Coronary artery (tissue), 2 donors: ENCODE results near the gene PEDS1.
"Not testable (repeated sequence)": the region's sequence is repeated elsewhere in the genome, so short reads cannot be mapped to it uniquely, and the experiment has no call there.

Experiments
- DNase-seq: peaks from one replicate; pipeline ENCODE4 v3.0.0-alpha.2; 2017; ENCODE audit warnings: low spot score
- H3K27ac ChIP-seq, 2 donors: fragments of 200-600 bp; sonication (generic); one replicate each; pipeline ENCODE4 v1.5.1; 2016 to 2019
- H3K4me3 ChIP-seq: fragments of 200-600 bp; sonication (generic); 2 replicates; pipeline ENCODE4 v1.5.1; 2016; ENCODE audit warnings: mild to moderate bottlenecking, moderate library complexity
- TF ChIP-seq, protein P1 (sequence below): fragments of 200-600 bp; sonication (generic); IDR thresholded peaks from one replicate; pipeline ENCODE4 v1.5.1; 2019; ENCODE audit warnings: antibody characterized with exemption

PEDS1 gene

DNA sequence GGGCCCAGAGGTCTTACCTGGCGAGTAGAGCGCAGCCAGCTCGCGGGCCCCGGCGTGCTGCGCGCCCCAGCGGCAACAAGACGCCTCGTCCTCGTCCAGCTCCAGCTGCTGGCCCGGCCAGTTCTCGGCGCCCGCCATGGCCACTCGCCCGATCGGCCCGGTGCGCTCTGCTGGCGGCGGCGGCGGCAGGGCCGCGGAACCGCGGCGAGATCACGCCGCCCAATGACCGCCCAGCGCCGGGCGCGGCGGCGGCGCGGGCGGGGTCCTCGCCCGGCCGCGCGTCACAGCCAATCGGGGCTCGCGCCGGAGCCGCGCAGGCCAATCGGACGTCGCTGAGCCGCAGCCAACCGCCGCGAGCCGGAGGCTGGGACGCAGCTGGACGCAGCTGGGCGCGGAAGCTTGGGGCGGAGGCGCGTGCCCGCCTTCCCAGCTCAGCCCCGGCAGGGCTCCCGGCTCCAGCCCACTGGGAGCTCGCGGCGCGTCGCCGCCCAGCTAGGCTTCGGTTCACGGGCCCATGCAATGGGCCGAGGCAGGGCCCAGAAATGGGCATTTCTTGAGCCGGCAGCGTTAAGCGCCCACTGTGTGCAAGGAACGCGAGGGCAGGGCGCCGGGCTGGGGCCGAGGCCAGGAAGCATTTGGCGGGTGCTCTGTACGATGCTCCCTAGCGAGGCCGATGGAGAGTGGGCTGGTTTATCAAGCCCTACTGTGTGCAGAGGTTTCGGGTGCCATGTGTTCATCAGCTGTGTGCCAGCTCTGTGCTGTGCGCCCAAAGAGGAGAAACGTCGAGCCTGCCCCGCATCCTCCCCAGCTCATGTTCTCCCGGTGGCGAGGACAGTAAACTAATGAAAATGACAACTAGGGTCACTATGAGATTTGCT lies at the start of gene PEDS1:
Gene PEDS1, minus strand, starts transcription at position 224 of the 878 bp plus-strand sequence. Its CDS starts 86 bp downstream, at position 138.
- DNase-seq: peak; percentile 93
- TF ChIP-seq, protein P1, sequence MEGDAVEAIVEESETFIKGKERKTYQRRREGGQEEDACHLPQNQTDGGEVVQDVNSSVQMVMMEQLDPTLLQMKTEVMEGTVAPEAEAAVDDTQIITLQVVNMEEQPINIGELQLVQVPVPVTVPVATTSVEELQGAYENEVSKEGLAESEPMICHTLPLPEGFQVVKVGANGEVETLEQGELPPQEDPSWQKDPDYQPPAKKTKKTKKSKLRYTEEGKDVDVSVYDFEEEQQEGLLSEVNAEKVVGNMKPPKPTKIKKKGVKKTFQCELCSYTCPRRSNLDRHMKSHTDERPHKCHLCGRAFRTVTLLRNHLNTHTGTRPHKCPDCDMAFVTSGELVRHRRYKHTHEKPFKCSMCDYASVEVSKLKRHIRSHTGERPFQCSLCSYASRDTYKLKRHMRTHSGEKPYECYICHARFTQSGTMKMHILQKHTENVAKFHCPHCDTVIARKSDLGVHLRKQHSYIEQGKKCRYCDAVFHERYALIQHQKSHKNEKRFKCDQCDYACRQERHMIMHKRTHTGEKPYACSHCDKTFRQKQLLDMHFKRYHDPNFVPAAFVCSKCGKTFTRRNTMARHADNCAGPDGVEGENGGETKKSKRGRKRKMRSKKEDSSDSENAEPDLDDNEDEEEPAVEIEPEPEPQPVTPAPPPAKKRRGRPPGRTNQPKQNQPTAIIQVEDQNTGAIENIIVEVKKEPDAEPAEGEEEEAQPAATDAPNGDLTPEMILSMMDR: no peak
- Histone ChIP-seq H3K27ac (peak within 1 kb of the TSS; percentile 75 to 89), H3K4me3 (peak within 1 kb of the TSS; percentile 87)

DNA sequence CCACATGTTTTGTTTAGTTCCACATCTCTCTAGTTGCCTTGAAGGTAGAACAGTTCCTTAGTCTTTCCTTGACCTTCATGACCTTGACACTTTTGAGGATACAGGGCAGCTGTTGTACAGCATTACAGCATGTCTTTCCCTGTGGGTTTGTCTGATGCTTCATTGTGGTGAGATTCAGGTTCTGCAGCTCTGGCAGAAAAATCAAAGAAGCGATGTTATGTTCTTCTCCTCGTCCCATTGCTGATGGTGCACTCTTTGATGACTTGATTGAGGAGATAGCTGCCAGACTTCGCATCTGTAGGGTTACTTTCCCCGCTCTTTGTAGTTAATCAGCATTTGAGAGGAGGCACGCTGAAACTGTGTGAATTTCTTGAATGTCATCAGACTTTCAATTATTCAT lies 49.2 kb upstream of the PEDS1 start:
- Histone ChIP-seq H3K27ac (no peak overlapping the region), H3K4me3 (no peak overlapping the region)
- TF ChIP-seq, protein P1: no peak
- no peak for DNase-seq

DNA sequence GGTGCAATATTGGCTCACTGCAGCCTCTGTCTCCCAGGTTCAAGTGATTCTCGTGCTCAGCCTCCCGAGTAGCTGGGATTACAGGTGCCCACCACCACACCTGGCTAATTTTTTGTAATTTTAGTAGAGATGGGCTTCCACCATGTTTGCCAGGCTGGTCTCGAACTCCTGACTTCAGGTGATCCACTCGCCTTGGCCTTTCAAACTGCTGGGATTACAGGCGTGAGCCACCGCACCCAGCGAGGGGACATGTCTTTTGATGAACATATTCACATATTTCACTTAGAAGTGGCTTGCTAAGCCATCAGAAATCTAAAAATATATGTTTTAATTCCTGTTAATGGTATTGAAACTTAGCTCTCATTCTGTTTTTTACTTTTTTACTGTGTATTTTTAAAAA lies 48.2 kb upstream of the PEDS1 start:
- H3K4me3 ChIP-seq, H3K27ac ChIP-seq, DNase-seq: not testable (repeated sequence)

DNA sequence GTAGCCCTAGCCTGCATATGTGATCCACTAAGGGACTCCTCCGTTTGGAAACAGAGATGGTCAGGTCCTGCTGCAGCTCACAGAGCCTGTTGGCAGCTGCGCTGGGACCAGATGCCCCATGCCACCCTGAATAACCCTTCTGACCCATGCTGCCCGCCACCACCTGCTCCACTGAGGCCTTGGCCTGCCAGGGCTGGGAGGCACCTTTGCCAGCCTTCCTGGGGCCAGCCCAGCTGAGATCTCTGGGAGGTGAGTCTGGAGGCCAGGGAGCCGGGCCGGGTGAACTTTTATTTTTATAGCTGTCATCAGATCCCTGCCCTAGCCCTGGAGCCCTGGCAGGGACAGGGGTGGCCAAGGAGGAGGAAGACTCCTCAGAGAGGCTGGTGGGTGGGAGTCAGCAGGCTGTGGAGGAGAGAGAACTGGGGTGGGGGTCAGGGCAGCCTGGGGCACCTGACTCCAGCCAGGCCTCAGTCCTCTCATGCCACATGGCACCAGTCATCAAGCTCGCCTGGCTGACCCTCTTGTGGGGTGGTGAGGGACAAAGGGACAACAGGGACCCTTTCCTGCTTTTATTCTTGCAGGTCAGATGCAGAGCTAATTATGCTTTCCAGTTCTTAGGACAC lies 47.1 kb upstream of the PEDS1 start:
- no peak overlapping the region for H3K27ac ChIP-seq
- DNase-seq: no peak
- TF ChIP-seq, protein P1: no peak

DNA sequence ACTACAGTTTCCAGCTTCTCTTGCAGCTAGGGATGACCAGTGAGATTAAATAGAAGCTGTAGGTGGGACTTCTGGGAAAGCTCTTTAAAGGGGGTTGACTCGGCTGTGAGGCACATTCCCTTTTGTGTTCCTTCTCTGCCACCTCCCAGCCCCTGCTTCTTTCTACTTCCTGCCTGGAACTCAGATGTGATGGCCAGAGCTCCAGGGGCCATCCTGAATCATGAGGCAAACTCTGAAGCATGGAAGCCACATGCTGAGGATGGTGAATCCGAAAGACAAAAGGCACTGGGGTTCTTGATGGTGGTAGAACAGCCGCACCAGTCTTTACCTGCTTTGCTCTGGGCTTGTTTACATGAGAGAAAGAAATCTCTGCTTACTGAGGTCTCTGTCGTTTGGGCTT lies 46.2 kb upstream of the PEDS1 start:
- TF ChIP-seq, protein P1: no peak
- no peak overlapping the region for H3K27ac ChIP-seq
- no peak overlapping the region for H3K4me3 ChIP-seq
- DNase-seq: no peak

More for the DNA sequence above, 47.1 kb upstream of the PEDS1 start:
- H3K4me3 ChIP-seq: no peak overlapping the region

DNA sequence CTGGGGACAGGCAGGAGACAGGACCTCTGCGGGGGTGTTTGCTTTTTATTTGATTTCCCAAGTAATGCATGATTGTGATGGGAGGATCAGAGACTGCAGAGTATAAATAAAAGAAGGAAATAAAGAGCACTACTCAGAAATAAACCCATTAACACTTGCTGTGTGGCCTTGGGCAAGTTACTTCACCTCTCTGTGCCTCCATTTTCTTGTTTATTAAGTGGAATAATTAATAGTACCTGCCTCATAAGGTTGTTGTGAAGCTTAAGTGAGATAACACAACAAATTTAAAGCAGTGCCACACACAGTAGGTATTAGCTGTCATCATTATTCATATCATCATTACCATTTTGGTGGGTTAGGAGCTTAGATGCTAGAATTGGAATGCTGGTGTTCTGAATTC lies 45.2 kb upstream of the PEDS1 start:
- no peak for DNase-seq
- no peak overlapping the region for H3K4me3 ChIP-seq
- H3K27ac ChIP-seq: peak overlapping the region; percentile 2 to 30
- TF ChIP-seq, protein P1: no peak

DNA sequence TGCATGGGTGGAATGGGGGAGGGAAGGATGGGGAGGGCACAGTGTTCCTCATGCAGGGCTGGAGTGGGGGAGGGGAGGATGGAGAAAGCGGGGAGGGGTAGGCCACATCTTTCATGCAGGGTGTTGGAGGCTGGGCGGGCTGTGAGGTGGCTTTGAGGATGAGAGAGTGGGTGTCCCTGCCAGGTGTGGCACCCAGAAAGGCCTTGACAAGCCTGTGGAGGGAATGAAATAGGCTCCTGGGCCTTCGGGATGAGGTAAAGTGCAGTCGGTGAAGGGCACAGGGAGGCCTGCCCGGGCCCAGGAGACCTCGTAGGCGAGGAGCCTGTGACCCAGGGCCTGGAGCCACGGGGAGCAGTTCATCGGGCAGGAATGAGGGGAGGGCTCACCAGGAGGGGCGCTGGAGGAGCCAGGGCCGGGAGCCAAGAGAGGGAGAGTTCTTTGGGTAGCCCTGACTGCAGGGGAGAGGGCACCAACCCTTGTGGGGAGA lies 44.7 kb upstream of the PEDS1 start:
- Histone ChIP-seq H3K4me3 (no peak overlapping the region), H3K27ac (peak overlapping the region; percentile 2 to 30)
- TF ChIP-seq, protein P1: no peak
- no peak for DNase-seq
